Measurements from ENCODE around the gene BMF. TPM values are rescaled to one million over a fixed set of nuclear protein-coding genes. Genes with fewer than 3 reads are reported as not detected.

Gene BMF
- total RNA-seq, 4 donors from 2014 or later = 13.3 to 35.4 (median 25.1) TPM

DNA sequence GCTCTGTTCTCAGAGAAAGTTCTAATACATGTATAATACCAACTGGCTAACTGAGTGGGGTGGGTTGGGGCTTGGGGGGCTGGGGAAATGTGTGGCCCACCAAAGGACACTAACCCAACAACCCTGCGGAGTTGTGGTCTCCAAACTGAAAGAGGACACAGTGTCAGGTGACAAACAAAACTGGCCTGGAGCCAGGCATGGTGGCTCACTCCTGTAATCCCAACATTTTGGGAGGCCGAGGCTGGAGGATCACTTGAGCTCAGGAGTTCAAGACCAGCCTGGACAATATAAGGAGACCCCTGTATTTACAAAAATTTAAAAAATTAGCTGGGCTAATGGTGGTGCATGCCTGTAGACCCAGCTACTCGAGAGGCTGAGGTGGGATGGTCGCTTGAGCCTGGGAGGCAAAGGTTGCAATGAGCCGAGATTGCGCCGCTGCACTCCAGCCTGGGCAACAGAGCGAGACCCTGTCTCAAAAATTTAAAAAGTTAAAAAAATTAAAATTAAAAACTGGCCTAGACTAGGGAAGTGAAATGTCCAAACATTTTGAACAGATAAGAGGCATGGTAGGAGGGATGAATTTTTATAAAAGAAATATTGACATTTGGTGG is 38.0 kb downstream of the BMF start:
- WGBS, 2 donors (ENCODE audit: low coverage in 1 of 2) = 98% methylated on average over 8 of the region's 8 CpGs; no CpG with 5 or more reads in 1 of the 2 donors
- Histone ChIP-seq H3K9me3 (no peaks in the 10 kb centered on the region), H3K4me3 (no peak overlapping the region), H3K27me3 (no peaks in the 10 kb centered on the region), H3K4me1 (peaks cover 14 to 40% (median 25%) of the 10 kb centered on the region in 4 donors), H3K27ac (peak overlapping the region in 1 of 4 donors; percentile 75), H3K36me3 (no peaks in the 10 kb centered on the region)
- in situ Hi-C loops (cut with MboI; ENCODE audit: low pct_ligation_motif_present in 1 of 4, low pct_unique_long_range_greater_than_20kb in 1 of 4, low sequenced_read_pairs in 3 of 4) = no loop called here
- TF ChIP-seq EP300 (IDR thresholded peaks at IDR 0.05; ENCODE audit: low read depth) = no peak
- DNase-seq = no peak
- intact Hi-C loops (cut with DNase I; ENCODE audit: low total_unique reads) = no loop called here

DNA sequence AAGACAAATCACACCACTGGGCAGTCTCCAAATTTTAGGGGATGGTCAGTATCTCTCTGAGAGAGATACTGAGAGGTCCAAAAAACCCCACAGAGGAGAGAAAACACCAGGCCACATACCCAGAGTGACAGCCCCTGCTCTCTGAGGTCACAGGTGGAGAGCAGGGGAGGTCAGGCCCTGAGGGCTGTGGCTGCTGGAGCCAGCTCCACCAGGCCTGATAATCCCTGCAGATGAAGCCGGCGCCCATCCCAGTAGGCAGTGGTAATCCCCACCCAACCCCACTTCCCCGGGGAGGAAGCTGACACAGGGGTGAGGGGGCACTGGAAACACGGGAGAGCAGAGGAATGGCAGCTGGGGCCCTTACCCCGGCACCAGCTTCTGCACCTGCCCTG is 38.5 kb downstream of the BMF start:
- Histone ChIP-seq H3K27ac (peak overlapping the region in 3 of 4 donors; percentile 75 to 80 (median 75)), H3K36me3 (no peaks in the 10 kb centered on the region), H3K9me3 (no peaks in the 10 kb centered on the region), H3K4me1 (peaks cover 14 to 40% (median 25%) of the 10 kb centered on the region in 4 donors), H3K27me3 (no peaks in the 10 kb centered on the region), H3K4me3 (no peak overlapping the region)
- no peak for DNase-seq
- intact Hi-C loops (cut with DNase I; ENCODE audit: low total_unique reads) = no loop called here
- in situ Hi-C loops (cut with MboI; ENCODE audit: low pct_ligation_motif_present in 1 of 4, low pct_unique_long_range_greater_than_20kb in 1 of 4, low sequenced_read_pairs in 3 of 4) = no loop called here
- WGBS, 2 donors (ENCODE audit: low coverage in 1 of 2) = 65 to 80% methylated on average over 3 to 5 of the region's 5 CpGs
- TF ChIP-seq EP300 (IDR thresholded peaks at IDR 0.05; ENCODE audit: low read depth) (no peak), POLR2A (IDR thresholded peaks at IDR 0.05) (no peak), POLR2AphosphoS5 (IDR thresholded peaks at IDR 0.05) (no peak)
- TF ChIP-seq, protein P1, sequence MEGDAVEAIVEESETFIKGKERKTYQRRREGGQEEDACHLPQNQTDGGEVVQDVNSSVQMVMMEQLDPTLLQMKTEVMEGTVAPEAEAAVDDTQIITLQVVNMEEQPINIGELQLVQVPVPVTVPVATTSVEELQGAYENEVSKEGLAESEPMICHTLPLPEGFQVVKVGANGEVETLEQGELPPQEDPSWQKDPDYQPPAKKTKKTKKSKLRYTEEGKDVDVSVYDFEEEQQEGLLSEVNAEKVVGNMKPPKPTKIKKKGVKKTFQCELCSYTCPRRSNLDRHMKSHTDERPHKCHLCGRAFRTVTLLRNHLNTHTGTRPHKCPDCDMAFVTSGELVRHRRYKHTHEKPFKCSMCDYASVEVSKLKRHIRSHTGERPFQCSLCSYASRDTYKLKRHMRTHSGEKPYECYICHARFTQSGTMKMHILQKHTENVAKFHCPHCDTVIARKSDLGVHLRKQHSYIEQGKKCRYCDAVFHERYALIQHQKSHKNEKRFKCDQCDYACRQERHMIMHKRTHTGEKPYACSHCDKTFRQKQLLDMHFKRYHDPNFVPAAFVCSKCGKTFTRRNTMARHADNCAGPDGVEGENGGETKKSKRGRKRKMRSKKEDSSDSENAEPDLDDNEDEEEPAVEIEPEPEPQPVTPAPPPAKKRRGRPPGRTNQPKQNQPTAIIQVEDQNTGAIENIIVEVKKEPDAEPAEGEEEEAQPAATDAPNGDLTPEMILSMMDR (IDR thresholded peaks at IDR 0.05) = no peak

DNA sequence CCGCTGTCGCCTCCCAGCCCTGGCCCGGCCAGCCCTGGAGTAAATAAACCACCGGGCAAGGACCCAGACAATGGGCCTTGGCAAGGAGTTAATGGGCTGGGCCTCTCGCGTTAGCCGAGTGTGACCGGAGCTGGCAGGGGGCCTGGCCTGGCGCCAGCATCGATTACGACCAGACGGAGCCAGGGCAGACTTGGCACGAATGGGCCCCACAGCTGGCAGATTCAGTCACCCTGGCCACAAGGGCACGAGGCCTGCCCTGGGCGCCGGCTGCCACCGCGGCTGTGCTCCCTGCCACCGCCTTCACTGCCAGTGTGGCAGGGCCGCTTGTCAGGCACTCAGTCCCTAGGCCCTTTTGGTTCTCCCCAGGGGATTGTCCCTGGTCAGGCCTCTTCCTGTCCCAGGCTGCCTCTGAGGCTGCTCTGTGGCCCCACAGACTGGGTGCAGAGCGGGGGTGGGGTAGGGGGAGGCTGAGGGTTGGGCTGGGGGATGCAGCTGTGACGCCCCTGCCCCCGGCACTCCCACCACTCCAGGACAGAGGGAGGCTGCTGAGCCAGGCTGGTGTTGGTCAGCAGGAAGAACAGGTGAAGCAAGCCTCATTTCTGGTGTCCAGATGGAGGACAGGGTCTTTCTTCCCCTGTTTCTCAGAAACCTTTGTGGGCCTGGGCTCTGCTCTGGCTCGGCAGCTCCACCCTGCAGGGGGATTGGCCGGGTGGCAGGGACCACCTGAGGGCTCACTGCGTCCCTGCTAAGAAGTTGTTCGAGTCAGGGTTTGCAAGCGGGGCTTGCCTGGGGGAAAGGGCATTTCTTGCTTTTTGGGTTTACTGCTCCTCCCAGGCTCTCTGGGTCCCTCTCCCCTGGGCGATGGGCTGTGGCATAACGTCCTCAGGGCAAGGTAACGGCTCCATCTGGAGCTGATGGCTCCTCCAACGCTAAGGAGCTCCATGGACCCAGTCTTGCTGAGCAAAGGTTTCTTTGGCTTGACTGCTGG is 39.2 kb downstream of the BMF start:
- Histone ChIP-seq H3K4me1 (peaks cover 14 to 40% (median 25%) of the 10 kb centered on the region in 4 donors), H3K9me3 (no peaks in the 10 kb centered on the region), H3K27ac (peak overlapping the region; percentile 64 to 80 (median 75)), H3K36me3 (no peaks in the 10 kb centered on the region), H3K4me3 (no peak overlapping the region), H3K27me3 (no peaks in the 10 kb centered on the region)
- 43% methylated on average over 18 of the region's 32 CpGs; no CpG with 5 or more reads in 1 of the 2 donors for WGBS, 2 donors (ENCODE audit: low coverage in 1 of 2)
- in situ Hi-C loops (cut with MboI; ENCODE audit: low pct_ligation_motif_present in 1 of 4, low pct_unique_long_range_greater_than_20kb in 1 of 4, low sequenced_read_pairs in 3 of 4) = no loop called here
- peak; percentile 95 for DNase-seq
- intact Hi-C loops (cut with DNase I; ENCODE audit: low total_unique reads) = no loop called here
- TF ChIP-seq EP300 (IDR thresholded peaks at IDR 0.05; ENCODE audit: low read depth) (no peak), POLR2AphosphoS5 (IDR thresholded peaks at IDR 0.05) (peak; percentile 28 to 82 (median 81)), POLR2A (IDR thresholded peaks at IDR 0.05) (peak; percentile 23)
- TF ChIP-seq, protein P1 (IDR thresholded peaks at IDR 0.05) = no peak

DNA sequence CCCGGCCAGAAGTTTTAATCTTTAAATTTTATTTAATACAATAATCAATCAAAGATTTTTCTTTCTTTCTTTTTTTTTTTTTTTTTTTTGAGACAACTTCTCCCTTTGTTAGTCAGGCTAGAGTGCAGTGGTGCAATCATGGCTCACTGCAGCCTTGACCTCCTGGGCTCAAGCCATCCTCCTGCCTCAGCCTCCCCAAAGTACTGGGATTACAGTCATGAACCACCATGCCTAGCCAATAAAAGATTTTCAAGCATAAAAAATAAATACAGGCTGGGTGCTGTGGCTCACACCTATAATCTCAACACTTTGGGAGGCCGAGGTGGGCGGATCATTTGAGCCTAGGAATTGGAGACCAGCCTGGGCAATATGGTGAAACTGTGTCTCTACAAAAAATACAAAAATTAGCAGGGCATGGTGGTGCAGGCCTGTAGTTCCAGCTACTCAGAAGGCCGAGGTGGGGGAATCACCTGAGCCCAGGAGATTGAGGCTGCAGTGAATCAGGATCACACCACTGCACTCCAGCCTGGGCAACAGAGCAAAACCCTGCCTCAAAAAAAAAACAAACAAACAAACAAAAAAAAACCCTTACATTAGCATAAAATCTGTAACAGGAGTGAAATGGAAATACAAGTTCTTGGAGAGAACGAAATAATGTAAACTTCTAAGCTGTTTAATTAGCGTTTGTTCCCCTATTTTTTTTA is 40.6 kb downstream of the BMF start:
- Histone ChIP-seq H3K27ac (no peak overlapping the region), H3K9me3 (no peaks in the 10 kb centered on the region), H3K4me3 (no peak overlapping the region), H3K36me3 (no peaks in the 10 kb centered on the region), H3K27me3 (no peaks in the 10 kb centered on the region), H3K4me1 (peaks cover 18 to 44% (median 25%) of the 10 kb centered on the region in 4 donors)
- intact Hi-C loops (cut with DNase I; ENCODE audit: low total_unique reads) (no loop called here), in situ Hi-C loops (cut with MboI; ENCODE audit: low pct_ligation_motif_present in 1 of 4, low pct_unique_long_range_greater_than_20kb in 1 of 4, low sequenced_read_pairs in 3 of 4) (no loop called here)
- DNase-seq = no peak
- TF ChIP-seq, protein P1 (IDR thresholded peaks at IDR 0.05) = no peak
- no peak for TF ChIP-seq POLR2AphosphoS5 (IDR thresholded peaks at IDR 0.05)
- WGBS, 2 donors (ENCODE audit: low coverage in 1 of 2) = 65 to 67% methylated on average over 3 to 6 of the region's 6 CpGs

Data from transverse colon (tissue), 4 donors.